Cerebellar cortex (tissue), 1 donor: Measurements from ENCODE around the gene RAP2C.

Experiments used
- DNase-seq: peaks from one replicate; pipeline ENCODE4 v3.0.0-alpha.2; 2015; ENCODE audit warnings: low spot score

The RAP2C gene

DNA sequence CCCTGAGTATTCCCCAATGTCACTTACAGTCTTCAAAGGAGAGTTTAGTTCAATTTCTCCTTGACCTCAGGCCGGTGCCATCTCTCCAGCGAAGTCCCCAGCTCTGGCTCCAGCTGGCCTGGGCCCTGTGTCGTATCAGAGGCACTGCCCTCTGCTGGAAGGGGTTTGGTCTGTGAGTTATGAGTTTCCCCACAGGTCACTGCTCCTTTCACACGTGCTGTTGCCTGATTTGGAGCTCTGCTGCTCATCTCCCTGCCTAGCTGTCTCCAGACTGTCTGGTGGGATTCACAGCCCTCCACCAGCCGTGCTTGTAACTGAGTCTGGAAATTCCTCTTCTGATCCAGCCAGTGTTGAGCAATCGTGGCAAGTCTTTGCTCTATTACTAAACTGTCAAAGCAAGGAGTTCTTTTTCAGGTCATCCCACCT is at the start of gene RAP2C:
Gene RAP2C, minus strand, starts transcription at position 105 of the 426 bp plus-strand sequence. CDS start 2,179 bp downstream, outside the sequence.
- peak; percentile 68 for DNase-seq

DNA sequence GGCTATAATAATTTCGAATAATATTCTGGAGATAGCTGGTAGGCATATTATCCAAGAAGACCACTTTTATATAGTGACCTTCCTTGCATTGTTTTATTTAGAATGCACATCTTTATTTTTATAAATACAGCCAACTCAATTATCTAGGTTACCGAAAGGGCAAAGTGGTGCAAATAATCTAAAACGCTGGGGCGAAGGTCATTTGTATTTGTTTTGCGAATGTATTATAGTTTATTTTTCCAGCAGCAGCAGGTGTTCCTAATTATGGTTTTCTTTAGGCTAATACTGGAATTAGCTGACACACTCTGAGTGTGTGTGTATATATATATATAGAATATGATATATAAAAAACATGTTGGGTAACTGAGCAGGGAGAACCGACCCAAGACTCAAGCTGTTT is 48.1 kb upstream of the RAP2C start:
- DNase-seq, result no peak

DNA sequence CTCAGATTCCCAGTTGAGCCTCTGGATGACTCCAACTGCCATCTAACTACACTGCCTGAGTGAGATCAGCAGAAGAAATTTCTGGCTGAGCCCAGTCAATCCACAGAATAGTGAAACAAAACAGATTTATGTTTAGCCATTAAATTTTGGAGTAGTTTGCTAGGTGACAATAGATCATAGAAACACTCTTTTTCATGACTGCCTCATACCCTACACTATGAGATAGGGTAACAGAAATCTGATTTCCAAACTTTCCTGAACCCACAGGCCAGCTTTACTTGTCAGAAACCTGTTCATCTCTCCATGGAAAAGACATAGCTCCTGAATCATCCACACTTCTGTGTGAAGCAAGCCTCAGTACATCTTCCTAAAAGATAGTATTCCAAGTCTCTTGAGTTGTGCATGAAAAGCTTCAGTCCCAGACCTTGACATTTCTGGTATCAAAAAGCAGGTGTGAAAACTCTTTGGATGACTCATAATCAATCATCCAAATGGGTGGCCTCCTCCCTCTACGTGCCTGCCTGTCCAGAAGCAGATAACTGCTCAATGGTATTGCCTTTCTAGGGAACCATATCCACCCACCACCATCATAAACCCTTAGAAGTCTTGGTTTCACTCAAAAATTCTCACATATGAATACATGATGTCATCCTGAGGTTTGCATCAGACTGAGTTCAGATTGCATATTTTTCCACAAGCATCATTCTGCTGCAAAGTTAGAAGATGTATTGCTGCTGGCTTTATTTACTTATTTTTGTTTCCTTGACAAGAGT is 47.5 kb upstream of the RAP2C start:
- no peak for DNase-seq

DNA sequence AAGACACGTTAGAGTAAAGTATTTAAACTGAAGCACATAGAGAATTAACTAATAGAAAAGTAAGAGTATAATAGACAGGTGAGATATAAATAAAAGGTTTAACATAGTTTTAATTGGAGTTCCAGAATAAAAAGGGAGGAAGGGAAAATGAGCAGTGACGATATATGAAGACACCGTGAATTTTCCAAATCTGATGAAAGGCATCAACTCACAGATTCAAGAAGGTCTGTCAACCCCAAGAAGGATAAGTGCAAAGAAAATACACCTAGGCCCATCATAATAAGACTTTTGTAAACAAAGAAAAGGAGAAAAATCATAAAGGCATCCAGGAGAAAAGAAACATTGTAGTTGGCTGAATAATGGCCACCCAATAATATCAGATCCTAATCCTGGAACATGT is 43.9 kb upstream of the RAP2C start:
- DNase-seq, result no peak

DNA sequence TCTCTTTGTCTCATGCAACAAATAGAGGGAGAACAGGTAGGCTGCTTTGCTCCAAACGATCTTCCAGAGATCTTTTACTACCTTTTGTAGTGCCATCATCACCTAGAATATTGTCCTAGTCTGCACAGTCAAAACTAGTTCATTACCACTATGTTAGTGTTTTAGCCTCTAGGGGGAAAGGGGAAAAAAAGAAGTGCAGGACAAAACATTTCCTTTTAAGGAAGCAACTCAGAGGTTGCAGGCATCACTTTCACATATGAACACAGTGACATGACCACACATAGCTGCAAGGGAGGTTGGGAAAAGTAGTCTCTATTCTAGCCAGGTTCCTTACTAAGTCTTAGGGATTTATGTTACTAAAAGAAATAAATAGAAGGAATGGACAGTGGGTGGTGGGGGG is 39.3 kb upstream of the RAP2C start:
- DNase-seq, result no peak

DNA sequence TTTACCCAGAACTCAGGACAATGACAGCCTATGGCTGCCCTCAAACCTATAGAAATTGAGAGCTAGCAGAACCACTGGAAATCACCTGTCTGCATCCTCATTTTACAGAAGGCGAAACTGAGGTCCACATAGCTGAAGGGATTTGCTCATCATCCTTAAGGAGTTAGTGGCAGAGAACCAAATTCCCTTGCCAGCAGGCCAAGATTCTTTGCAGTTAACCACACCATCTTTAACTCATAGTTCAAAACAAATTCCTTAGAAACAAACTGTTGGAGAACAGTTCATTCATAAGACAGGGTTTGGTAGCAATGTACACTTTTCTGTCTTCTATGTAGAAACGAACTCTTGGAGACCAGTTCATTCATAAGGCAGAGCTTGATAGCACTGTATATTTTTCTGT is 37.9 kb upstream of the RAP2C start:
- no peak for DNase-seq

DNA sequence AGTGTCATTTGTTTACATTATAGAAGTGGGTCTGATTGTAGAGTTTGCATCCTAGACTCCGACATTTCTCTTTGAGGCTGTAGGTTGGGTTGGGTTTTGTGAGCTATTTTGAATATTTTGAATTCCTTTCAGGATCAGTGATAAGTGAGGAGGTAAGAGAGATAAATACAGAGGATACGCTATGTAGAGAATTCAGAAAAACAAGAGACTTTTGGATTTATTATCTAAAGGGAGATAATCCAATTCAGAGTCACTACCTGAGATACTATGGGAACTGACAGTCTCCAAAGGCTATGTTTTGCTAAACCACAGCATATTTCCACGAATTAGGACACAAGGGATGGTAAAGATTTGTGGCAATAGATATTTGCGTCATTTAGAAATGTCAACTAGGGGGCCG is 16.9 kb upstream of the RAP2C start:
- no peak for DNase-seq

DNA sequence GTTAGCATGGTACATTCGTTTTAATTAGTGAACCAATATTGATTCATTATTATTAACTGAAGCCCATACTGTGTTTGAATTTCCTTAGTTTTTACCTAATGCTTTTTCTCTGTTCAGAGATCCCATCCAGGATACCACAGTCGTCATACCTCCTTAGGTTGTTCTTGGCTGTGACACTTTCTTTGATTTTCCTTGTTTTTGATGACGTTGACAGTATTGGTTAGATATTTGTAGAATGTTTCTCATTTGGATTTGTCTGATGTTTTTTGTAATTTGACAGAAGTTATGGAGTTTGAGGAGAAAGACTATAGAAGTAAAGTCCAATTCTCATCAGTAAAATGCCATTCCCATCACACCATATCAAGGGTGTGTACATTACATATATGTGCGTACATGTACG is 16.2 kb upstream of the RAP2C start:
- no peak for DNase-seq

DNA sequence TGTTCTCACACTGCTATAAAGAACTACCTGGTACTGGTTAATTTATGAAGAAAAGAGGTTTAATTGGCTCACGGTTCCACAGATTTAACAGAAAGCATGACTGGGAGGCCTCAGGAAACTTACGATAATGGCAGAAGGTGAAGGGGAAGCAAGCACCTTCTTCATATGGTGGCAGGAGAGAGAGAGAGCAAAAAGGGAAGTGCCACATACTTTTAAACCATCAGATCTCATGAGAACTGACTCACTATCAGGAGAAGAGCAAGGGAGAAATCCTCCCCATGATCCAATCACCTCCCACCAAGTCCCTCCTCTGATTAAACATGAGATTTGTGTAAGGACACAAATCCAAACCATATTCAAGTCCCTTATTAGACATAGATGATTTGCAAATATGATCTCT is 12.3 kb upstream of the RAP2C start:
- no peak for DNase-seq

DNA sequence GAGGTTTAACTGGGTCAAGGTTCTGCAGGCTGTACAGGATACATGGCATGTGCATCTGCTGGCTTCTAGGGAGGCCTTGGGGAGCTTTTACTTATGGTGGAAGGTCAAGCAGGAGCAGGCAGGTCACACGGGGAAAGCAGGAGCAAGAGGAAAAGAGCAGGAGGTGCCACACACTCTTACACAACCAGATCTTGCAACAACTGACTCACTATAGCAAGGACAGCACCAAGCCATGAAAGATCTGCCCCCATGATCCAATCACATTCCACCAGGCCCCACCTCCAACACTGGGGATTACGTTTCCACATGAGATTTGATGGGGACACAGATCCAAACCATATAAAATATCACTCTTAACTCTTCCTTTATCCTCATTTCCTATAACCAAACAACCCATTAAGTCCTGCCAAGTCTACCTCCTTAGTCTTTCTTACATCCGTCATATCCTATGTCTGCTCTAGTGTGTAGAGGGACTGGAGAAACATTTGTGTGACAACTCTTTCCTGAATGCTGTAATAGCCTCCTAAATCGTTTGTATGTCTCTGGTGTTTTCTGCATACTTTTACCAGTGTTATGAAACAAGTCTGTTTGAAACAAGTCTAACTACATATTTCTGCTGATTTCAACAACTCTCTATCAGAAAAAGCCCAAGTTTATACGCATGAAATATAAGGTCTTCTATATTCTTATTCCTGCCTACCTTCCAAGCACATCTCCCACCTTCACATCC is 8.3 kb upstream of the RAP2C start:
- DNase-seq, result no peak

DNA sequence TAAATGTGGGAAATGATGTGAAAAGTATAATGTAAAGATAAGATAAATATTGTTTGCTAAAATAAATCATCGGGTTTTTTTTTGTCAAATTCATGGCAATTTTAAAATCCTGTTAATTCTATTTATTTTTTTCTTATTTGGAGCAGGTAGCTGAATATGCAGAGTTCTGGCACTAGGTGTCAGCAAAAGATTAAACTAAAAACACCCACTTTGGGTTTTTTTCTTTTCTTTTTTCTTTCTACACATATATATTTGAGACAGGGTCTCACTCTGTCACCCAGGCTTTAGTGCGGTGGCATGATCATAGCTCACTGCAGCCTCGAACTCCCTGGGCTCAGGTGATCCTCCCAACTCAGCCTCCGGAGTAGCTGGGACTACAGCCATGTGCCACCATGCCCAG is 6.9 kb upstream of the RAP2C start:
- DNase-seq, result no peak

DNA sequence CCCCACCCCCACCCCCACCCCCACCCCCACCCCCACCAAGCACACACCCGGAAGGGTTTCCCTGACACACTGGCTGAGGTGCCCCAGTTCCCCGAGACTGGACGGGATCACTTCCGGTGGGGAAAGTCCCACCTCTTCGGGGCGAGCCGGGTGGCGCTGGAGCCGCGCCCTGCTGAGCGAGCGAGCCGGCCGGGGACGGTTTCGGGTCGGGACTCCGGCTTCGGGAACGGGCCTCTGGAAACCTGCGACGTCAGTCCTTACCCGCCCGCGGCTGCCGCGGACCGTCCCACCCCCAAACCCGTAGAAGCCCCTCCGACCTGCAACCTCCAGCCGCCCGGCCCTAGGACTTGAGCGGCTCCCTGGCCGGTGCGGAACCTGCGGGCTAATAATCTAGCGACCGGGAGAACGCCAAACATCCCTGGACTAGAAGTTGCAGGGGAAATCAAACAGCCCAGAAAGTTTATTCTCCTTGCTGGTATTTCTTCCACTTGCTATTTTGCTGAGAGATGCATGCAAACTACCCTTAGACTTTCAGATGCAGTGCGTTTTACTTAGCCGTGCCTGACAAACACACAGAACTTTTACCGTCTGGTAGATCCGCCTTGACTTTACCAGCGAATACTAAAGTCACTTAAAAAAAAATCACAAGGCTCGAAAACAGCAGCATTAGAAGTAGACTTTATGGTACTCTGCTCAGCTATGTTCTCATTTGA is 991 bp downstream of the RAP2C start:
- peak; percentile 69 for DNase-seq

DNA sequence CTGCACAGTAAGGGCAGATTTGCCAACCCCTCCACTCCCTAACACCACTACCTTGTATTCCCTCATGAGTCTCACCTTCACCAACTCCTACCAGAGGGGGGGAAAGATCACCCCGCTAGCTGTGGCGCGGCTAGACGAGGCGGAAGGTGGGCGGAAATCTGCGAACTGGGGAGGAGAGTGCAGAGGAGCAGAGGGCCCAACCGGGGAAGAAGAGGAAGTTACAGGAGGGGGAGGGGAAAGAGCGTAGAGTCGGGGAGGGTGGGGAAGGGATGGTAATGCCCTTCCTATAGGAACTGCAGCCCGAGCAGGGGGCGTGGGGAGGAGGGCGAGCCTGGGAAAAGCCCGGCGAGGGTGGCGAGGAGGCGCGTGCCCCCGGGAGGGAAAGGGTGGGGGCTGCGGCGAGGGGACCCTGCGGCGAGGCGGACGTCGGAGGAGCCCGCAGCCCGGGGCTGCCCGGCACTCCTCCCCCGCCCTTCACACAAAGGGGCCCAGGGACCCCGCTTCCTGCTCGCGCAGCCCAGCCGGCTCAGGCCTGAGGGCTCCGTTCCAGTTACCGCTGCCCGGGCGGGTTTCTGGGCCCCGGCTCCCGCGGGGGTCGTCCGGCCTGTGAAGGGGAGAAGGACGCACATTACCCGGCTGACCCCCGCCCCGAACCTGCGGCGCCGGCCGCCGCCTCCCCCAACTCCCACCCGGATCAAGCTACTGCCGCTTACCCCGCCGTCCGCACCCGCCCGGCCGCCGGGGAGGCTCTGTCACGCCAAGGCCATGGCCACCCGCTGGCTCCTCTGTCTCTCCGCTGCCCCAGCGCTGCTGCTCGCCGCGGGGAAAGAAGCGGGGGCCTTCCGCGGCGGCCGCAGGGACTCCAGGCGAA is 1.8 kb downstream of the RAP2C start:
- DNase-seq, result peak; percentile 67

DNA sequence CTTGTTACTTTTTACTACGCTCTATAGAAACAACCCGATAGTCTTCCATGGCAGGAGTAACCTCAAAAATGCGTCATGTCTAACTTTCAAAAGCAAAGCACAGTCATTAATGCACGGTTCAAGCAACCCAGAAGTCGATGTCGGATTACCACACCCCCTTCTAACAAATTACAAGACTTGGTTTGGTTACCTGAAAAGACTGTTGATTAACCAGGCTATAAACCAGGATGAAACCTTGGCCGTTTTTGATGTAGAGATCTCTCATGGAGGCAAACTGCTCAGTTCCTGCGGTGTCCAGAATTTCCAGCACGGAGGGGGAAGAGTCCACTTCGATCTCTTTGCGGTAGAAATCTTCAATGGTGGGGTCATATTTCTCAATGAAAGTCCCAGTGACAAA is 2.4 kb downstream of the RAP2C start:
- DNase-seq, result no peak

DNA sequence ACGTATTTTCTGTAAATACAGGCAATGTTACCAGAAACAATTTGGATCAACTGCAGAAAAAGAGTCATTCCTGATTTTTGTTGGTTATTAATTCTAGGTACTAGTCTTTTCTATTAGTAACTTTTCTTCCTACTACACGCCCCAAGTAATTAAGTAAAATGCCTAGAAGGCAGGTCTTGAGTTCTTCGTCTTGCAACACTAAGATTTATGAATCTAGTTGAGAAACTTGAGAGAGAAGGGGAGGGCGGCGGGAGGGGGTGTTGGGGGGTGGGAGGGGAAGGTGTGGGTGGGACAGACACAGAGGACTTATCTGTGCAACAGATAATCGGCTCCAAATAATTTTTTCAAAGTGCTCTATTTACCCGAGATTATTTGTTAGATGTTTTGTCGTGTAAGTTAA is 3.0 kb downstream of the RAP2C start:
- no peak for DNase-seq

DNA sequence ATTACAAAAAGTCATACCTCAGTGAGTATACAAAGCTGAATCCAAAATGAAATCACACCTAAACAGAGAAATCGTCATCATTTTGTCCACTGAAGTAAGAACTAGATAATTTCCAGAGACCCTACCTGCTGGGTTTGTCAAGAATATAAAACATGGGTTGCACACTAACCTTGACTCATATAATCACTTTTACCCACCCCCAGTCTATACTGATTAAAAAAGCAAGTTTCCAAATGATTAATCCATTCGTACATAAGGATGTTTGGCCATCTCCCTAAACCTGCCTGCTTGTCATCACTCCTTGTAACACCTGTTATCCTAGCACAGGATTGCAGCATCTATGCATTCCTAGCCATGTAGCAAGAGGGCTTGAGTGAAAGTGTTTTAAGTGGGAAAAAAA is 4.7 kb downstream of the RAP2C start:
- DNase-seq, result no peak

DNA sequence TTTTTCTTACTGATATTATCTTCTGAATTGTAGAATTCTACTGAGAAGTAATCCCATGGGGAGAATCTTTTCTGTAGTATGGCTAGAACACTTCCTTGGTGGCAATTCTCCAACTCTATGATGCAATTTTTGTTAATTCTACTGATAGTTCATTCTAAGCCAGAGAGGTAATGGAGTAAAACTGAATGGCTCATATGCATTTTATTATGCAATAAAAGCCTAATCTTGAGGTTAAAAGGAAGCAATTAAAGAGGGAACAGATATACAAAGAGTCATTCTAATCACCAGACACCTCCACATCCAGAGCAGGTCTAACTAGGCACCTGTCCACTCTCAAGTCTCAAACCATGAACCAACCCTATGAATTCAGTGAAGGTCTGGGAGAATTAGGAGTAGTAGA is 9.7 kb downstream of the RAP2C start:
- no peak for DNase-seq

DNA sequence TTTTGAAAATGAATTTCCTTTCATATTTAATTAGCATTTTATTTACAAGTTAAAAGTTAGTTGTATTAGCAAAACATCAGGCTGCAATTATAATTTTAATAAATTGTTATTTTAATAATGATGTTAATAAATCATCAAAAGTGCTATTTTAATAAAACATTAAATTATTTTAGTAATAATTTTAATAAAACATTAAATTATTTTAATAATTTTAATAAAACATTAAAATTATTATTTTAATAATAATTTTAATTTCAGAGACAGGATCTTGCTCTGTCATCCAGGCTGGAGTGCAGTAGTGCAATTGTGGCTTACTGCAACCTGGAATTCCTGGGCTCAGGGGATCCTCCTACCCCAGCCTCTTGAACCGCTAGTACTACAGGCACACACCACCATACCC is 10.8 kb downstream of the RAP2C start:
- DNase-seq, result no peak

DNA sequence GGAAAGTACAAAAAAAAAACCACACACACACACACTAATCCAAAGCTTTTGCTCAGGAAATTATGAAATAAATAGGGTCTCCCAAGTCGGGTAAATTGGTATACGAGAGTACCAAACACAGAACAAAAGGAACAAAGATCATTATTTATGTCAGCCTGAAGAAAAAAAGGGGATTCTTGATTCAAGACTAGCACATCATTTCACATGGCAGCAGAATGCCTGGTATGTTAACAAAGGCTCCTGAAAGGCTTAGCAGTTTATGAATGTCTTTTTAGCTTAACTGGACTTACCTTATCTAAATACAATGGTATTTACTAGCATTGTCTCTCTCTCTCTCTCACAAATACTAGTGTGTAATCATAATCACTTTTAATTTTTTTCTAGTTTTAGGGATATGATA is 11.3 kb downstream of the RAP2C start:
- no peak for DNase-seq

DNA sequence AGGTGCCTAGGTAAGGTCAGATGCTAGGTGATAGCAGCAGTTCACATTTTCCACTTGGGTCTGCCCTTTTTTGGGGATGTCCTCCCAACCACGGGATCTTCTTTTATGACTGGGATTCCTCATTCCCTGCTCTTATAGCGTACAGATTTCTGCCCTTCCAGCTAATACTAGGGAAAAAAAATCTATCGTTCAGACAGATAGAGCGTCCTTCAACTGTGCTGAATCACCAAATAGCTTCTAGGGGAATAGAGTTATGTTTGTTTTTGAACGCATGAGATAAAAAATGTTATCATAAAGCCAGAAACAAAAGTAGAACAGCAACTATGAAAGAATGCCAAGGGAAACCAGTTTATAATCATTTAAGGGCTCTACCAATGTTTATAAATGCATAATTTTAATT is 13.0 kb downstream of the RAP2C start:
- DNase-seq, result no peak

DNA sequence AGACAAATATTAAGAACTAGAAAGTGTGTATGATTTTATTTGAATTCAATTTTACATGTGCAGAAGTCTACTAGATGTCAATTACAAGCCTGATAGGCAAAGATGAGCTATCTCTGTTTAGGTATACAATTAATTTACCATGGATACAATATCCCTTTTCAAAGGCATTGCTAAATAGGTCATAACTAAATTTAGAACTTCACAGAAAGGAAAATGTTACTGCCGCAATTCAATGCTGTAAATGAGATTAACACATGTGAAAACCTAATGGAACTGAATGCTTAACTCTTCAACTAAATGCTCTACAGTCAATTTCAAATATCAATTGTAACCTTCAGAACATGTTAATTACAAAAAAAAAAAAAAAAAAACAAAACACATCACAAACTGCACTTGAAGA is 14.6 kb downstream of the RAP2C start:
- DNase-seq, result no peak

DNA sequence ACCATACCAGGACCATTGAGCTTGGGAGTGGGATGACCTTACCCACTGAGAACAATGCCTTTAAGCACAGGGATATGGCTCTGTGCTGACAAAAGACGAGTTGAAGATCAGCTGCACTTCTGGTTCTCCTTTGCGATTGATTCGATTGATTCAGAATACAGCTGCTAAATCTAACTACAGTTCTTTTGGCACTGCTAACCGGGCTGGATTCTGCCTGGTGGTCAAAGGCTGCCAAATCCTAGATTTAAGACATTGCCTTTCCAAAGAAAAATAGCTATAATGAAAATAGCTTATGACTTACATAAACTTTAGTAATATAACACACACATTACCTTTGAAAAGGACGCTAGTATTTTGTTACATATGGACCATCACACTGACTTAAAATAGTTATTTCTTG is 18.3 kb downstream of the RAP2C start:
- DNase-seq, result no peak
